OCI-M2 (cell line): ENCODE data around the gene ORC4.

Source experiments
- DNase-seq: peaks from one replicate; lab custom pipeline; 2025; ENCODE audit not compliant: unreplicated experiment; lab: John Stamatoyannopoulos, UW

The ORC4 gene

GRCh38 chr2:148020111-148021058 is at the start of gene ORC4:
Gene ORC4, minus strand, starts transcription at chr2:148020737. Its CDS starts 44,779 bp downstream, at chr2:147975958.
- peak; percentile 93 for DNase-seq

GRCh38 chr2:148067801-148068200 is 47.3 kb upstream of the ORC4 start:
- DNase-seq = no peak

- DNase-seq = no peak
These were observed 45.4 kb upstream of the ORC4 start for GRCh38 chr2:148065936-148066335.

GRCh38 chr2:148063633-148064032 is 43.1 kb upstream of the ORC4 start:
- DNase-seq = no peak

- no peak for DNase-seq
These were observed 38.1 kb upstream of the ORC4 start for GRCh38 chr2:148058641-148059040.

GRCh38 chr2:148052687-148053086 is 32.1 kb upstream of the ORC4 start:
- DNase-seq = no peak

- no peak for DNase-seq
These were observed 28.7 kb upstream of the ORC4 start for GRCh38 chr2:148049284-148049683.

- no peak for DNase-seq
These were observed 28.1 kb upstream of the ORC4 start for GRCh38 chr2:148048475-148049221.

- no peak for DNase-seq
These were observed 26.3 kb upstream of the ORC4 start for GRCh38 chr2:148046802-148047201.

- DNase-seq = no peak
These were observed 23.8 kb upstream of the ORC4 start for GRCh38 chr2:148044322-148044721.

- no peak for DNase-seq
These were observed 21.7 kb upstream of the ORC4 start for GRCh38 chr2:148042219-148042618.

- no peak for DNase-seq
These were observed 19.2 kb upstream of the ORC4 start for GRCh38 chr2:148039783-148040182.

- no peak for DNase-seq
These were observed 11.7 kb upstream of the ORC4 start for GRCh38 chr2:148032215-148032614.

- no peak for DNase-seq
These were observed 10.6 kb upstream of the ORC4 start for GRCh38 chr2:148031152-148031551.

GRCh38 chr2:148028781-148029180 is 8.2 kb upstream of the ORC4 start:
- no peak for DNase-seq

- DNase-seq = no peak
These were observed 7.3 kb upstream of the ORC4 start for GRCh38 chr2:148027822-148028221.

GRCh38 chr2:148026573-148026972 is 6.0 kb upstream of the ORC4 start:
- no peak for DNase-seq

GRCh38 chr2:148023861-148024260 is 3.3 kb upstream of the ORC4 start:
- DNase-seq = no peak

- DNase-seq = no peak
These were observed 2.3 kb upstream of the ORC4 start for GRCh38 chr2:148022882-148023281.

- DNase-seq = no peak
These were observed 1.8 kb upstream of the ORC4 start for GRCh38 chr2:148022351-148022750.

GRCh38 chr2:148021886-148022285 is 1.3 kb upstream of the ORC4 start:
- DNase-seq = no peak
